Endothelial cell of umbilical vein (primary cell): Measurements from ENCODE around the gene PIGA. TPM values are rescaled to one million over a fixed set of nuclear protein-coding genes. Genes with fewer than 3 reads are reported as not detected.

Experiments
- BruUV-seq: library from RNA; stranded (reverse); fragments of 400-500 nt; replicated peaks from 2 replicates; lab custom pipeline; 2021; lab: Mats Ljungman, UMichigan
- CTCF ChIA-PET: fragments of 300-600, 350-600 bp; sonication (Branson Sonifier 250); formaldehyde crosslinking; loops from one replicate; lab custom pipeline; 2021; ENCODE audit warnings: antibody characterized with exemption, inconsistent platforms; lab: Charles Lee
- POLR2A ChIA-PET: fragments of 300-600, 350-600 bp; sonication (Branson Sonifier 250); formaldehyde crosslinking; loops from one replicate; lab custom pipeline; 2021; ENCODE audit warnings: antibody characterized with exemption, inconsistent platforms; lab: Charles Lee
- DNase-seq: peaks from one replicate; pipeline ENCODE4 v3.0.0-alpha.2; 2011; ENCODE audit warnings: low read depth, low spot score
- FAIRE-seq: peaks from 2 replicates; lab custom pipeline; 2011; peaks lifted over from hg19 to GRCh38; lab: Jason Lieb, UNC
- H2AFZ ChIP-seq: 2 replicates; pipeline ENCODE4 v1.6.0; 2012; ENCODE audit warnings: low read depth, low read length, control low read depth, inconsistent platforms
- H3K27ac ChIP-seq: 2 replicates; pipeline ENCODE4 v1.5.1; 2011; ENCODE audit warnings: low read depth, mild to moderate bottlenecking, control low read depth, low read length, moderate library complexity; ENCODE audit not compliant: insufficient read depth
- H3K27me3 ChIP-seq, 2 experiments: 2 replicates each; pipeline versions ENCODE4 v1.6.0 to v1.6.1; 2011; ENCODE audit warnings: low read length in 2 of 2, mixed read lengths in 1 of 2; ENCODE audit not compliant: control insufficient read depth in 2 of 2, insufficient read depth in 2 of 2
- H3K36me3 ChIP-seq, 2 experiments: 2 replicates in 1 of 2; 3 replicates in 1 of 2; pipeline ENCODE4 v1.5.1; 2011; ENCODE audit warnings: low read length in 2 of 2, mild to moderate bottlenecking in 1 of 2, moderate library complexity in 1 of 2; ENCODE audit not compliant: control insufficient read depth in 2 of 2, insufficient read depth in 2 of 2; ENCODE audit errors: extremely low read depth in 1 of 2
- H3K4me1 ChIP-seq: 3 replicates; pipeline ENCODE4 v1.5.1; 2011; ENCODE audit warnings: mild to moderate bottlenecking, low read length; ENCODE audit not compliant: control insufficient read depth, insufficient read depth; ENCODE audit errors: extremely low read depth
- H3K4me2 ChIP-seq: 2 replicates; pipeline ENCODE4 v1.6.1; 2011; ENCODE audit warnings: low read length, control low read depth, mixed read lengths; ENCODE audit not compliant: insufficient read depth
- H3K4me3 ChIP-seq, 3 experiments: fragments of 200-600 bp in 1 of 3; sonication (generic), shearing (Covaris generic) in 1 of 3; replicated peaks in 1 of 3; 2 replicates each; pipeline ENCODE4 v1.5.1; 2011 to 2016; ENCODE audit warnings: control low read depth in 3 of 3, low read length in 3 of 3, mild to moderate bottlenecking in 2 of 3, inconsistent platforms in 1 of 3, low read depth in 1 of 3, moderate library complexity in 1 of 3; ENCODE audit not compliant: insufficient read depth in 1 of 3
- H3K79me2 ChIP-seq: 2 replicates; pipeline ENCODE4 v1.6.0; 2012; ENCODE audit warnings: low read length, inconsistent platforms; ENCODE audit not compliant: control insufficient read depth, insufficient read depth
- H3K9ac ChIP-seq: replicated peaks from 2 replicates; pipeline ENCODE3; 2011; ENCODE audit warnings: low read length, control low read depth; ENCODE audit not compliant: insufficient read depth; ENCODE audit errors: extremely low read depth
- H3K9me1 ChIP-seq: replicated peaks from 3 replicates; pipeline ENCODE4 v1.6.0; 2011; ENCODE audit warnings: mild to moderate bottlenecking, low read length; ENCODE audit not compliant: control insufficient read depth, insufficient read depth; ENCODE audit errors: extremely low read depth
- H3K9me3 ChIP-seq: replicated peaks from 2 replicates; pipeline ENCODE4 v1.5.1; 2012; ENCODE audit warnings: low read length, inconsistent platforms; ENCODE audit not compliant: control insufficient read depth, insufficient read depth
- H4K20me1 ChIP-seq: replicated peaks from 2 replicates; pipeline ENCODE3; 2011; ENCODE audit warnings: mild to moderate bottlenecking, low read length; ENCODE audit not compliant: control insufficient read depth, insufficient read depth; ENCODE audit errors: extremely low read depth
- CTCF ChIP-seq, 2 donors: IDR thresholded peaks; 1 replicate in 1 of 2; 2 replicates in 1 of 2; pipeline ENCODE4 v1.5.1; 2011; ENCODE audit warnings: low read length in 2 of 2, mild to moderate bottlenecking in 2 of 2, moderate library complexity in 2 of 2, control low read depth in 1 of 2, inconsistent platforms in 1 of 2, low read depth in 1 of 2; ENCODE audit not compliant: insufficient read depth in 1 of 2; ENCODE audit errors: extremely low read depth in 1 of 2
- EZH2 ChIP-seq: IDR thresholded peaks from 2 replicates; pipeline ENCODE4 v1.6.1; 2012; ENCODE audit warnings: borderline replicate concordance, low read depth, mild to moderate bottlenecking, moderate library complexity, low read length, inconsistent platforms; ENCODE audit not compliant: severe bottlenecking
- FOS ChIP-seq: IDR thresholded peaks from 2 replicates; pipeline ENCODE4 v1.6.1; 2011; ENCODE audit warnings: mild to moderate bottlenecking, low read length, moderate library complexity, borderline replicate concordance; ENCODE audit not compliant: insufficient read depth
- GATA2 ChIP-seq: IDR thresholded peaks from 2 replicates; pipeline ENCODE4 v1.7.0; 2011; ENCODE audit warnings: low read depth, mild to moderate bottlenecking, moderate library complexity, mixed read lengths, low read length; ENCODE audit not compliant: insufficient read length, insufficient read depth
- JUN ChIP-seq: IDR thresholded peaks from 2 replicates; pipeline ENCODE4 v1.6.1; 2011; ENCODE audit warnings: borderline replicate concordance, low read depth; ENCODE audit not compliant: insufficient read length, insufficient read depth
- MYC ChIP-seq: IDR thresholded peaks from one replicate; pipeline ENCODE4 v1.6.1; 2011; ENCODE audit warnings: mild to moderate bottlenecking, low read depth, low read length
- POLR2A ChIP-seq: IDR thresholded peaks from 2 replicates; pipeline ENCODE4 v1.6.1; 2012; ENCODE audit warnings: low read depth, mild to moderate bottlenecking, control low read depth, low read length
- POLR2AphosphoS5 ChIP-seq: IDR thresholded peaks from 2 replicates; pipeline ENCODE4 v1.6.1; 2012; ENCODE audit warnings: low read depth, mild to moderate bottlenecking, control low read depth, low read length, moderate library complexity; ENCODE audit not compliant: insufficient read depth
- dilution Hi-C: fragments of 300-500 bp; cut with MboI; formaldehyde crosslinking; loops from one replicate; pipeline ENCODE4 v1.15.0; 2019; ENCODE audit warnings: low sequenced_read_pairs; ENCODE audit not compliant: extremely low pct_ligation_motif_present
- intact Hi-C: fragments of 100-400 bp; cut with micrococcal nuclease; formaldehyde crosslinking; loops from one replicate; pipeline ENCODE4 v1.10.0; 2022
- polyA plus RNA-seq, 4 experiments: library from polyadenylated mRNA; depleted of rRNA in 3 of 4; stranded (reverse) in 3 of 4; unstranded in 1 of 4; fragments of >200 nt; gene quantifications; 2 replicates each; pipeline versions ENCODE4 v1.2.1 to v1.2.3, GENCODE V29; 2011 to 2012; ENCODE audit warnings: missing spikeins in 1 of 4
- total RNA-seq: library from RNA; stranded (reverse); gene quantifications from 2 replicates; pipeline ENCODE4 v1.2.3, GENCODE V29; 2021
- TF ChIP-seq, protein P1 (sequence below): IDR thresholded peaks from 2 replicates; pipeline ENCODE4 v1.6.1; 2011; ENCODE audit not compliant: insufficient read depth, insufficient read length

PIGA gene
- total and polyA plus RNA-seq, 2 donors (not counting 3 experiments of a cell fraction or from before 2014, with no cell fraction given), result 4.0 to 12.1 TPM

GRCh38 chrX:15349046-15349445 is 13.7 kb upstream of the PIGA start:
- Histone ChIP-seq H2AFZ (no peak overlapping the region), H3K9me3 (no peaks in the 10 kb centered on the region), H3K36me3 (no peaks in the 10 kb centered on the region), H3K9ac (no peak overlapping the region), H3K4me1 (no peaks in the 10 kb centered on the region), H3K4me3 (no peak overlapping the region), H3K9me1 (no peaks in the 10 kb centered on the region), H3K27ac (no peak overlapping the region), H3K27me3 (no peaks in the 10 kb centered on the region), H3K4me2 (no peak overlapping the region), H3K79me2 (no peaks in the 10 kb centered on the region), H4K20me1 (no peaks in the 10 kb centered on the region)
- peak; percentile 75 for FAIRE-seq
- BruUV-seq, result no TSS peak
- intact Hi-C loops, result loop anchor here (1.0 to 5.0 kb wide), 5 partner anchors 49 to 298 kb away; no protein-coding TSS in a partner anchor
- DNase-seq, result peak; percentile 64
- dilution Hi-C loops, result no loop called here
- ChIA-PET POLR2A (no interaction called here), CTCF (interaction anchor here (0.9 to 2.5 kb wide), 6 partner anchors 10 to 216 kb away, joined by 3 to 8 read pairs (median 6); no protein-coding TSS in a partner anchor)
- TF ChIP-seq POLR2A, result no peak
- TF ChIP-seq JUN, result no peak
- no peak for TF ChIP-seq GATA2
- no peak for TF ChIP-seq FOS
- TF ChIP-seq CTCF (IDR thresholded peaks at IDR 0.05; ENCODE audit: extremely low read depth in 1 of 2, insufficient read depth in 1 of 2, low read depth in 1 of 2, low read length in 2 of 2), result peak; percentile 15 to 38
- no peak for TF ChIP-seq MYC

DNA sequence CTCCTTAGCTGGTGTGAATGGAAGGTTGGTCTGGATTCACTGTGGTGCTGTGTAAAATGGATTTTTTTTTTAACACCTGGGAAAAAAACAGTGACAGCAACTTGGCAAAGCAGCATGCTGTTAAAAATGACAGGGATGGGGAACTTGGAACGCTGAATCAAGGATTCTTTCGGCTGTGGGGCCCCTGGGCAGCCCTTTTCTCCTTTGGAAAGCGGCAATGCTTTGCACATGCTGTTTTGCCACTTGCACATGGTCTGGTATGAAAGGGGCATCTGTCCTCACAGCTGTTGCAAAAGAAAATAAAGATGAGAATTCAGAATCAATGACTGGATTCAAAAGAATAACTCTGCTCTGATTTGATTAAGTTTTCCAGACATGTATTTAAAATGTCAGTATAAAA is 10.7 kb upstream of the PIGA start:
- ChIA-PET POLR2A (no interaction called here), CTCF (no interaction called here)
- Histone ChIP-seq H3K9ac (no peak overlapping the region), H3K4me3 (no peak overlapping the region), H3K79me2 (no peaks in the 10 kb centered on the region), H3K27me3 (peaks cover 0 to 2% of the 10 kb centered on the region in 2 experiments), H2AFZ (no peak overlapping the region), H3K9me1 (no peaks in the 10 kb centered on the region), H3K27ac (no peak overlapping the region), H4K20me1 (no peaks in the 10 kb centered on the region), H3K4me2 (no peak overlapping the region), H3K9me3 (no peaks in the 10 kb centered on the region), H3K36me3 (no peaks in the 10 kb centered on the region), H3K4me1 (no peaks in the 10 kb centered on the region)
- dilution Hi-C loops, result no loop called here
- intact Hi-C loops, result loop anchor here (5.0 kb wide), 1 partner anchor 301 kb away; no protein-coding TSS in a partner anchor
- no TSS peak for BruUV-seq
- DNase-seq (no peak), FAIRE-seq (no peak)
- TF ChIP-seq EZH2 (no peak), GATA2 (no peak), POLR2AphosphoS5 (no peak), MYC (no peak), FOS (no peak), CTCF (IDR thresholded peaks at IDR 0.05; ENCODE audit: extremely low read depth in 1 of 2, insufficient read depth in 1 of 2, low read depth in 1 of 2, low read length in 2 of 2) (no peak), POLR2A (no peak)
- TF ChIP-seq, protein P1, sequence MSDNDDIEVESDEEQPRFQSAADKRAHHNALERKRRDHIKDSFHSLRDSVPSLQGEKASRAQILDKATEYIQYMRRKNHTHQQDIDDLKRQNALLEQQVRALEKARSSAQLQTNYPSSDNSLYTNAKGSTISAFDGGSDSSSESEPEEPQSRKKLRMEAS, result no peak
